Fibroblast of skin of abdomen (primary cell): ENCODE data around the gene RHPN2. TPM values are rescaled to one million over a fixed set of nuclear protein-coding genes. Genes with fewer than 3 reads are reported as not detected.

Experiments used
- DNase-seq: peaks from one replicate; pipeline ENCODE4 v3.0.0-alpha.2; 2013
- polyA plus RNA-seq, 2 experiments: library from polyadenylated mRNA; unstranded; fragments of 120-200 nt; gene quantifications; one replicate each; pipeline ENCODE4 v1.2.1, GENCODE V29; 2013; ENCODE audit not compliant: insufficient read length in 2 of 2

Gene RHPN2
- 2.6 TPM for polyA plus RNA-seq (2013, experiment 1 of 2; ENCODE audit: insufficient read length)
- polyA plus RNA-seq (2013, experiment 2 of 2; ENCODE audit: insufficient read length), result 2.4 TPM

DNA sequence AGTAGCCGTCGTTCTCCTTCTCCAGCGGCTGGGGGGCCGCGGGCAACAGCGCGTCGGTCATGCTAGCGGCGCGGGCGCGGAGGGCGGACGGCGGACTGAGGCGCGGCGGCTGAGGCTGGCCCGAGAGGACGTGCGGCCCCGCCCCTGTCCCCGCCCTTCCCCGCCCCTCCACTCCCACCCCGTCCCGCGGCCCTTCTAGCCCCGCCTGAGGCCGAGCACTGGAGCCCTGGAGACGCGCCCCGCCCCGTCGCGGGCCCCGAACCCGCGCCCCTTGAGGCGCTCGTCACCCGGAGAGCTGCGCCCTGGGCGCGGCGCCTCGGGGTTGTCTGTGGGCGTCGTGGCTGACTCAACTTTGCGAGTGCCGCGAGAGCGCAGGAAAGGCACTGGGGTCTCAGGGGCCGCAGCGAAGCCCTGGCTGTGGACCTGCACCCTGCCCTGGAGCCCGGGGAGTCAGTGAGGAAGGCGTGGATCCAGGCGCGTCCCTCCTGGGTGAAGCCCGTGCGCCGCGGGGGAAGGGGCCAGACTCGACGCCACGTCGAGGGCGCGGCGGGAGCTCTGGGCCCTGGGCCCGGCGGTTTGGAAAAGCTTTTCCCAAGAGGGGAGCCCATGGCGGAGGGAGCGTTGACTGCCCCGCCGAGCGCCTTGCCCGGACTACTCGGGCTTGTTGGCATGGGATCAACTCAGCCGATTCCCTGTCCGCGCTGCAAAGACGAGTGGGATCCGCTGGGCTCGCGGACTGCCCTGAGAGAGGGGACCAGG is at the start of gene RHPN2:
Gene RHPN2 (minus strand): TSS at position 97 of the 759 bp plus-strand sequence. CDS start 36 bp downstream, at position 61.
- peak; percentile 71 for DNase-seq

GRCh38 chr19:33114312-33114711 is 49.6 kb upstream of the RHPN2 start:
- no peak for DNase-seq

GRCh38 chr19:33111587-33111986 is 46.9 kb upstream of the RHPN2 start:
- DNase-seq, result no peak

GRCh38 chr19:33110137-33110910 is 45.6 kb upstream of the RHPN2 start:
- DNase-seq, result no peak

DNA sequence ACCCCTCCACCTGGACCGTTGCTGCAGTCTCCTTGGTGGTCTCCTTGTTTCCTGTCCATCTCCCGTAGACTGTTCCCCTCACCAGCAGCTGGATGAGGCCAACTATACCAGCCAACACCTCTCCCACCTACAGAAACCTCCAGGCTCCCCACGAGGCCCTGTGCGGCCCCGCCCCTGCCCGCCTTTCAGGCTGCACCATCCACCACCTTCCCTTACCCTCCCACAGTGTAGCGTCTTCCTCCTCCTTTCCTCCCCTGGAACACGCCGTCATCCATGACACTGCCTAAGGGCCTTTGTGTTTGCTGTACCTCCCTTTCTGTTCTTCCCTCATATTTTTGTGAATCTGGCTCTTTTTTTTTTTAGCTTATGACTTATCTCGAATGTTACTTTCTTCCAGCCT is 43.5 kb upstream of the RHPN2 start:
- no peak for DNase-seq

GRCh38 chr19:33102893-33103292 is 38.2 kb upstream of the RHPN2 start:
- DNase-seq, result no peak

DNA sequence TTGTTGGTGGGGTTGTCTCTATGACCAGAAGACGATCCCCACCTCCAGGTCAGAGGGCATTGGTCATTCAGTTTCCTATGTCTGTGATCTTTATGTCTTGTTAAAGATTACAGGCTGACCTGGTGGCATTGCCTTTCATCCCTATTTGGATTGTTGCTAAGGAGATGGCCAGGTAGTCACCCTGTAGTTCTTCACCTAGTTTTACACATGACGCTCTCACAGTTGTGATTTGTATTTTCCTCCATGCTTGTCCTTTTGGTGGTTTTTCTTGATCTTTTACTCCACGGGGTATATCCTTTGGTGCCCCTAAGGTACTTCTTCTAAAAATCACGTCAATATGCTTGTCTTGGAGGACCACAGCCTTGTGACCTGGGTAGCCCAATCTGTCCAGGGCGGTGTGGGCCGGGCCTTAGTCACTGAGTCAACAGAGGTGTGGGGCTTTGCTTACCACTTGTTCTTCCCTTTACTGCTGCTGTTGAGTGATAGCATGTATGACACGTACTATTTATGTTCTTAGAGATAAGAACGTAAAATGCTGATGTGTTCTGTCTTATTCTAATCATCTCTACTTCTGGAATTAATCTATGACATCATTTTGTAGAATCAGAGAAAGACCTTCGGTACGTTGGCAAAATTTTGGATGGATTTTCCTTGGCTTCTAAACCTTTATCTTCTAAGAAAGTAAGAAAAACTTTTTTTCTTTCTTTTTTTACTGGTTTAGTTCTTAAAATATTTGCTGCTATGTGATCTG is 36.4 kb upstream of the RHPN2 start:
- no peak for DNase-seq

GRCh38 chr19:33098055-33098534 is 33.4 kb upstream of the RHPN2 start:
- no peak for DNase-seq

DNA sequence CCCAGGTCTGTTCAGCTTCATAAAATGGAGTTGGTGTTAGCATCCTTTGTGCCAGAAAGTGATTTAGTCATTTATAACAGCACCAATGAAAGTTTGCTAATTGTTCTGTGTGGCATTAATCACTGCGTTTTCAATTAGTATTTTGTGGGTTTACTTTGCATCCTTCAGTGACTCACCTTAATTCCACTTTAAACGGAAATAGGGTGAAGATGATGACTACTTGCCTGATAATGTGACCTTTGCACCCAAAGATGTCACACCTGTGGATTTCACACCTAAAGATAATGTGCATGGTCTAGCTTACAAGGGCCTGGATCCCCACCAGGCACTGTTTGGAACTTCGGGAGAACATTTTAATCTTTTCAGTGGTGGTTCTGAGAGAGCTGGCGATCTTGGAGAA is 31.3 kb upstream of the RHPN2 start:
- no peak for DNase-seq

DNA sequence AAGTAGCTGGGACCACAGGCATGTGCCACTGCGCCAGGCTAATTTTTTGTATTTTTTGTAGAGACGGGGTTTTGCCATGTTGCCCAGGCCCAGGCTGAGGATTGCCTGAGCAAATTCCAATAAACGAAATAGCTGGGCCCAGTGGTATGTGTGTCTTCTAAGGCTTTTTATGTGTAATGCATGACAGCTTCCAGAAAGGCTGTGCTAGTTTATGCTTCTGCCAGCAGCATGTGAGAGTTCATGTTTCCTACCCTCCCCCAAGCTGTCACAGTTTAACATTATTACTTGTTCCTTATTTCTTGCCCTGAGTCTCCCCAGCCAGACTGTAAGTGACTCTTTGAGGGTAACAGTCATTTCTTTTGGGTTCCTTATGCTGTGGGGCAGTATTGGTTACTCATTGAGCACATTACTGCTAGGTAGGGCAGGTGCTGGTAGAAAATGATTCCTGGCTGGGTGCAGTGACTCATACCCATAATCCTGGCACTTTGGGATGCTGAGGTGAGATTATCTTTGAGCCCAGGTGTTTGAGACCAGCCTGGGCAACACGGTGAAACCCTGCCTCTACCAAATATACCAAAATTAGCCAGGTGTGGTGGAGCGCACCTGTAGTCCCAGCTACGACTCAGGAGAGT is 29.9 kb upstream of the RHPN2 start:
- DNase-seq, result no peak

GRCh38 chr19:33093420-33094210 is 28.9 kb upstream of the RHPN2 start:
- DNase-seq, result no peak

DNA sequence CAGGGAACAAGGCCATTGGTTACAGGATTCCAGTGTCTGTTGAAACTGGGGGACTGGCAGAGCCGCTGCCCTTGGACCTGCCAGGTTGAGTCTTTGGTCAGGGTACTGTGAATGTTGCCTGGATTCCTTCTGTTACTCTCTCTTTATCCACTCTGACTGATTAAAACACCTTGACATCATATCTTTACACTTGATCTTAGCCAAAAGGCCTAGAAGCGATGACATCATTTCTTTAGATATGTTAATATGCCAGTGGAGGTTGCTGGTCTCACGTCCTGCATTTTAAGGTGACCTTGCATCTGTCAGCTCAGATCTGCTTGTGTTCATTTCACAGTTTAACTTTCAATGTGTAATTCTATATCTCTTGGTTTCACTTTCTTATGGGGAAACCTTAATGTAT is 25.5 kb upstream of the RHPN2 start:
- DNase-seq, result no peak

DNA sequence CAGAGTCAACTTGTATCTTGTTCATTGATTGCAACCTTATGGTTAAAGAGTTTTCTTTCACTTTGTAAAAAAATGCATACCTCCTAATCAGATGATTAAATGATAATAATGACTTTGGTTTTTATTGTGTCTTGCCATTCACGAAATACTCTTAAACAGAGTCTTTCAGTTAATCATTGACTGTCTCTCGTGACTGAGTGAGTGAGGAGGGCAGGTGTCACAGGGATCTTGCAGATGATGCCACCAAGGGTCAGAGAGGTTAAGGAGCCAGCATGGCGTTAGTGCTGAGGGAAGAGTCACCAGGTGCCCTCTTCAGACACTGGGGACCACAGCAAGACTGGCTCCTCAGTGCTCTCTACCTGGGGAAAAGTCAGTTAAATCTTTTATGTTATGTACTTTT is 24.3 kb upstream of the RHPN2 start:
- DNase-seq, result no peak

DNA sequence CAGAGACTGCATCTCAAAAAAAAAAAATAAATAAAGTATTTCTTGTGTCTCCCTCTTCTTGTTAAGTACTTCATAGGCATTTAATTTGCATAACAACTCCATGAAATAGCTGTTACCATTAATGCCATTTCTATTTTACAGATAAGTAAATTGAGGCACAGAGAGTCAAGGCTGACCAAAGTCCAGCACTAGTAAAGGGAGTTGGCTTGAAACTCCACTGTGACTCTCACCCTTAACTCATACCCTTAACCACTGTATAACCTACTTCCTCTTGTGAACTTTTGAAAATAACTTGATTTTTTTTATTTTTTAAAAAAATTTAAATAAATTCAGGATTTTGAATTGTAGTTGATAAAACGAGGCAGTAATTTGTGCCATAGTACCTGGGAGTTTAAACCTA is 22.3 kb upstream of the RHPN2 start:
- no peak for DNase-seq

GRCh38 chr19:33085570-33086128 is 21.0 kb upstream of the RHPN2 start:
- DNase-seq, result no peak

- DNase-seq, result peak; percentile 83
Observed at GRCh38 chr19:33080761-33081681, 16.3 kb upstream of the RHPN2 start, which contains the start of gene GPATCH1. Gene GPATCH1 (plus strand): TSS chr19:33081181. CDS start chr19:33081194, 13 bp downstream.

DNA sequence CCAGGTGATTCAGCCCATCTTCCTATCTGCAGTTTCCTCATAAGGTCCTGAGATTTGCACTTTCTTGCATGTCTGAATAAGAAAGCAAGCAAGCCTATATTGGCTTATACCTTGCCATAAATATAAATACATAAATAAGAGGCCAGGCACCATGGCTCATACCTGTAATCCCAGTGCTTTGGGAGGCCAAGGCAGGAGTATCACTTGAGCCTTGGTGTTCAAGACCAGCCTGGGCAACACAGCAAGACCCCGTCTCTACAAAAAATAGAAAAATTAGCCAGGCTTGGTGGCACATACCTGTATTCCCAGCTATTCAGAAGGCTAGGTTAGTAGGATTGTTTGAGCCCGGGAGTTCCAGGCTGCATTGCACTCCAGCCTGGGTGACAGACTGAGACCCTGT is 10.8 kb upstream of the RHPN2 start:
- DNase-seq, result no peak

DNA sequence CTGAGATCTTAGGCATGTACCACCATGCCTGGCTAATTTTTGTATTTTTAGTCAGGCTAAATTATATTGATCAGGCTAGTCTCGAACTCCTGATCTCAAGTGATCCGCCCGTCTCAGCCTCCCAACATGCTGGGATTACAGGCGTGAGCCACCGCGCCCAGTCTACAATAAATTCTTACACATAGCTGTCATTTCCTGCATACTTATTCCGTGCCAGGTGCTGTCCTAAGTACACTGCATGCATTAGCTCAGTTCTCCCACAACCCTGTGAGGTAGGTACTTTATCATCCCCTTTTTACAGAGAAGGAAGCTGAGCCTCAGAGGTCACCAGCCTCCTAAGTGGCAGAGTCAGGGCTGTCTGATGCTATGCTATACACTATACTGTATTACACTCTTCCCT is 7.2 kb upstream of the RHPN2 start:
- no peak for DNase-seq

GRCh38 chr19:33067121-33067520 is 2.4 kb upstream of the RHPN2 start:
- DNase-seq, result no peak

DNA sequence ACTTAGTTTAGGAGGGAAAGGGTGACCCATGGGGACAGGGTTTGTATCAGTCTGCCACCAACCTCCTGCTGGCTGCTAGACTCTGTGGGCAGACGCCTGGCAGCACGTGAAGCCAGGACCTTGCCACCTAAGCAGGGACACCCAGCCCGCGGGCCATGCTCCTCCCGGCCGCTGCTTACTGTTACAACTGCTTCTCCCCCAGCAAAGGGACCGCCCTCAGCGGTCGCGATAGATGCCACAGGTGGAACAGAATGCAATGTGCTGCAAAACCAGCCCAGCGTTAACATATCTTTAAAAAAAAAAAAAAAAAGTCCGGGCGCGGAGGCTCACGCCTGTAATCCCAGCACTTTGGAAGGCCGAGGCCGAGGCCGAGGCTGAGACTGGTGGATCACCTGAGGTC is 1.9 kb upstream of the RHPN2 start:
- no peak for DNase-seq
